Lower leg skin (tissue), 3 donors: ENCODE data around the gene HIP1.
"Not testable (repeated sequence)": the region's sequence is repeated elsewhere in the genome, so short reads cannot be mapped to it uniquely, and the experiment has no call there.

ENCODE experiments used
- POLR2A ChIP-seq, 2 donors: fragments of 450-650 bp; IDR thresholded peaks; one replicate each; pipeline ENCODE4 v1.6.1; 2016 to 2017; ENCODE audit warnings: antibody characterized with exemption in 2 of 2, mild to moderate bottlenecking in 1 of 2, moderate library complexity in 1 of 2
- TF ChIP-seq, protein P1 (sequence below), 3 donors: fragments of 450-650 bp; IDR thresholded peaks; one replicate each; pipeline ENCODE4 v1.5.1; 2016; ENCODE audit warnings: antibody characterized with exemption in 3 of 3, mild to moderate bottlenecking in 3 of 3, moderate library complexity in 2 of 3

GRCh38 chr7:75600748-75601147, 138.0 kb downstream of the HIP1 start:
- TF ChIP-seq, protein P1, sequence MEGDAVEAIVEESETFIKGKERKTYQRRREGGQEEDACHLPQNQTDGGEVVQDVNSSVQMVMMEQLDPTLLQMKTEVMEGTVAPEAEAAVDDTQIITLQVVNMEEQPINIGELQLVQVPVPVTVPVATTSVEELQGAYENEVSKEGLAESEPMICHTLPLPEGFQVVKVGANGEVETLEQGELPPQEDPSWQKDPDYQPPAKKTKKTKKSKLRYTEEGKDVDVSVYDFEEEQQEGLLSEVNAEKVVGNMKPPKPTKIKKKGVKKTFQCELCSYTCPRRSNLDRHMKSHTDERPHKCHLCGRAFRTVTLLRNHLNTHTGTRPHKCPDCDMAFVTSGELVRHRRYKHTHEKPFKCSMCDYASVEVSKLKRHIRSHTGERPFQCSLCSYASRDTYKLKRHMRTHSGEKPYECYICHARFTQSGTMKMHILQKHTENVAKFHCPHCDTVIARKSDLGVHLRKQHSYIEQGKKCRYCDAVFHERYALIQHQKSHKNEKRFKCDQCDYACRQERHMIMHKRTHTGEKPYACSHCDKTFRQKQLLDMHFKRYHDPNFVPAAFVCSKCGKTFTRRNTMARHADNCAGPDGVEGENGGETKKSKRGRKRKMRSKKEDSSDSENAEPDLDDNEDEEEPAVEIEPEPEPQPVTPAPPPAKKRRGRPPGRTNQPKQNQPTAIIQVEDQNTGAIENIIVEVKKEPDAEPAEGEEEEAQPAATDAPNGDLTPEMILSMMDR (IDR thresholded peaks at IDR 0.05): not testable (repeated sequence)
- TF ChIP-seq POLR2A (IDR thresholded peaks at IDR 0.05): not testable (repeated sequence)
